DLD1 (cell line): ENCODE results near the gene CFAP77.

ENCODE experiments used
- in situ Hi-C: cut with HindIII; loops from 2 replicates; pipeline ENCODE4 v1.10.0; 2017; ENCODE audit warnings: low sequenced_read_pairs

The CFAP77 gene

GRCh38 chr9:132486706-132487350, 76.8 kb downstream of the CFAP77 start:
- in situ Hi-C loops: no loop called here

GRCh38 chr9:132487351-132487791, 77.4 kb downstream of the CFAP77 start:
- in situ Hi-C loops: no loop called here

GRCh38 chr9:132487980-132488535, 78.0 kb downstream of the CFAP77 start:
- in situ Hi-C loops: no loop called here

GRCh38 chr9:132488626-132489025, 78.6 kb downstream of the CFAP77 start:
- in situ Hi-C loops: no loop called here

- in situ Hi-C loops: no loop called here
These were observed 79.5 kb downstream of the CFAP77 start for GRCh38 chr9:132489536-132489935.

- in situ Hi-C loops: no loop called here
These were observed 84.8 kb downstream of the CFAP77 start for GRCh38 chr9:132494857-132495256.

GRCh38 chr9:132497731-132498130, 87.7 kb downstream of the CFAP77 start:
- in situ Hi-C loops: no loop called here

- in situ Hi-C loops: no loop called here
These were observed 88.7 kb downstream of the CFAP77 start for GRCh38 chr9:132498531-132499210.

GRCh38 chr9:132499251-132499650, 89.2 kb downstream of the CFAP77 start:
- in situ Hi-C loops: no loop called here

GRCh38 chr9:132500193-132500592, 90.2 kb downstream of the CFAP77 start:
- in situ Hi-C loops: no loop called here

GRCh38 chr9:132502480-132502879, 92.5 kb downstream of the CFAP77 start:
- in situ Hi-C loops: no loop called here

GRCh38 chr9:132503116-132503515, 93.1 kb downstream of the CFAP77 start:
- in situ Hi-C loops: no loop called here

- in situ Hi-C loops: no loop called here
These were observed 94.5 kb downstream of the CFAP77 start for GRCh38 chr9:132504488-132504887.

- in situ Hi-C loops: no loop called here
These were observed 96.1 kb downstream of the CFAP77 start for GRCh38 chr9:132505991-132506655.

GRCh38 chr9:132506977-132507669, 97.1 kb downstream of the CFAP77 start:
- in situ Hi-C loops: no loop called here

GRCh38 chr9:132507670-132508469, 97.9 kb downstream of the CFAP77 start:
- in situ Hi-C loops: no loop called here

GRCh38 chr9:132509928-132510874, 100.2 kb downstream of the CFAP77 start:
- in situ Hi-C loops: no loop called here

GRCh38 chr9:132511191-132511999, 101.4 kb downstream of the CFAP77 start:
- in situ Hi-C loops: no loop called here
